GM19239 (cell line): ENCODE results near the gene IQSEC1.
A peak's percentile ranks its signal among the peaks of the same experiment; 100 is the strongest.

Experiments
- DNase-seq: peaks from one replicate; pipeline ENCODE4 v3.0.0; 2011; ENCODE audit warnings: low spot score; ENCODE audit not compliant: insufficient read length
- FAIRE-seq: peaks from 2 replicates; lab custom pipeline; 2011; peaks lifted over from hg19 to GRCh38; lab: Jason Lieb, UNC

IQSEC1 gene

GRCh38 chr3:13037458-13038117 lies 35.6 kb downstream of the IQSEC1 start:
- FAIRE-seq (no peak), DNase-seq (no peak)

- FAIRE-seq, result no peak
- DNase-seq, result no peak
These were observed 38.4 kb downstream of the IQSEC1 start for GRCh38 chr3:13034861-13035260.

- FAIRE-seq (no peak), DNase-seq (no peak)
These were observed 39.0 kb downstream of the IQSEC1 start for GRCh38 chr3:13034109-13034800.

- DNase-seq (no peak), FAIRE-seq (no peak)
These were observed 41.0 kb downstream of the IQSEC1 start for GRCh38 chr3:13032206-13032605.

GRCh38 chr3:13031621-13032020 lies 41.6 kb downstream of the IQSEC1 start:
- FAIRE-seq, result no peak
- no peak for DNase-seq

- DNase-seq (no peak), FAIRE-seq (no peak)
These were observed 42.5 kb downstream of the IQSEC1 start for GRCh38 chr3:13030684-13031083.

- DNase-seq (no peak), FAIRE-seq (no peak)
These were observed 45.0 kb downstream of the IQSEC1 start for GRCh38 chr3:13028010-13028821.

GRCh38 chr3:13027154-13027553 lies 46.1 kb downstream of the IQSEC1 start:
- FAIRE-seq (no peak), DNase-seq (no peak)

GRCh38 chr3:13026534-13026933 lies 46.7 kb downstream of the IQSEC1 start:
- DNase-seq, result no peak
- FAIRE-seq, result no peak

- FAIRE-seq (no peak), DNase-seq (no peak)
These were observed 47.3 kb downstream of the IQSEC1 start for GRCh38 chr3:13025778-13026518.

GRCh38 chr3:13025090-13025489 lies 48.1 kb downstream of the IQSEC1 start:
- DNase-seq, result no peak
- no peak for FAIRE-seq

GRCh38 chr3:13024765-13025065 lies 48.5 kb downstream of the IQSEC1 start:
- no peak for DNase-seq
- no peak for FAIRE-seq

GRCh38 chr3:13023971-13024764 lies 49.1 kb downstream of the IQSEC1 start:
- FAIRE-seq (no peak), DNase-seq (no peak)

- FAIRE-seq (no peak), DNase-seq (no peak)
These were observed 49.8 kb downstream of the IQSEC1 start for GRCh38 chr3:13023235-13023970.

GRCh38 chr3:13022348-13023234 lies 50.6 kb downstream of the IQSEC1 start:
- DNase-seq, result no peak
- FAIRE-seq, result peak; percentile 89

GRCh38 chr3:13021141-13022114 lies 51.8 kb downstream of the IQSEC1 start:
- DNase-seq (no peak), FAIRE-seq (peak; percentile 45)

- FAIRE-seq, result peak; percentile 84
- DNase-seq, result no peak
These were observed 53.0 kb downstream of the IQSEC1 start for GRCh38 chr3:13020159-13020750.
